Testis (tissue), 3 donors: ENCODE data around the gene PTPRT. TPM values are rescaled to one million over a fixed set of nuclear protein-coding genes. Genes with fewer than 3 reads are reported as not detected.

ENCODE experiments used
- DNase-seq: peaks from one replicate; pipeline ENCODE4 v3.0.0-alpha.2; 2019
- H3K27ac ChIP-seq, 2 donors: fragments of 200-600 bp; sonication (generic); one replicate each; pipeline ENCODE4 v1.5.1; 2019
- H3K27me3 ChIP-seq: fragments of 200-600 bp; sonication (generic); one replicate; pipeline ENCODE4 v1.5.1; 2019
- H3K36me3 ChIP-seq: fragments of 200-600 bp; sonication (generic); one replicate; pipeline ENCODE4 v1.5.1; 2017; ENCODE audit warnings: low read depth; ENCODE audit errors: missing control alignments
- H3K4me1 ChIP-seq: fragments of 200-600 bp; sonication (generic); one replicate; pipeline ENCODE4 v1.5.1; 2019
- H3K4me3 ChIP-seq, 2 donors: fragments of 200-600 bp; sonication (generic); one replicate each; pipeline ENCODE4 v1.5.1; 2017 to 2019
- H3K9me3 ChIP-seq: fragments of 200-600 bp; sonication (generic); one replicate; pipeline ENCODE4 v1.5.1; 2017
- CTCF ChIP-seq, 3 experiments: fragments of 450-650 bp in 2 of 3; fragments of 200-600 bp in 1 of 3; sonication (generic) in 1 of 3; IDR thresholded peaks; one replicate each; pipeline ENCODE4 v1.5.1; 2016 to 2019; ENCODE audit warnings: antibody characterized with exemption in 3 of 3, mild to moderate bottlenecking in 2 of 3, moderate library complexity in 1 of 3
- POLR2A ChIP-seq: fragments of 450-650 bp; IDR thresholded peaks from one replicate; pipeline ENCODE4 v1.6.1; 2017; ENCODE audit warnings: antibody characterized with exemption, mild to moderate bottlenecking, moderate library complexity
- WGBS, 2 donors: methylation state at CpG; one replicate each; pipeline ENCODE4 v1.1.5; 2018; 5-methylcytosine and 5-hydroxymethylcytosine counted together
- intact Hi-C: fragments of 100-400 bp; cut with DNase I; formaldehyde crosslinking; loops from one replicate; pipeline ENCODE4 v1.15.1; 2023; ENCODE audit warnings: low total_unique reads
- polyA plus RNA-seq: library from polyadenylated mRNA; stranded (reverse); fragments of 350-450 nt; fragmentation: Illumina TruSeq; extraction: RNeasy Lipid Tissue Mini Kit (QIAGEN cat#74804); gene quantifications from one replicate; pipeline ENCODE4 v1.2.3, GENCODE V29; 2014; ENCODE audit warnings: low read depth, low replicate concordance; ENCODE audit not compliant: insufficient read depth
- total RNA-seq, 2 donors: library from RNA; depleted of rRNA; stranded (reverse); fragments of >200 nt; gene quantifications; one replicate each; pipeline ENCODE4 v1.2.3, GENCODE V29; 2016

PTPRT gene
- total and polyA plus RNA-seq, 3 donors from 2014 or later: 2.3 to 2.5 (median 2.3) TPM

- no peak for DNase-seq
These were observed 399.6 kb downstream of the PTPRT start for GRCh38 chr20:42790111-42790510.

GRCh38 chr20:42788707-42789106 is 401.0 kb downstream of the PTPRT start:
- Histone ChIP-seq H3K4me1 (no peaks in the 10 kb centered on the region), H3K27me3 (no peaks in the 10 kb centered on the region), H3K4me3 (no peak overlapping the region), H3K9me3 (no peaks in the 10 kb centered on the region), H3K36me3 (no peaks in the 10 kb centered on the region), H3K27ac (no peak overlapping the region)
- 80 to 82% methylated on average over 5 of the region's 5 CpGs for WGBS, 2 donors
- DNase-seq: no peak
- intact Hi-C loops: no loop called here
- TF ChIP-seq CTCF (IDR thresholded peaks at IDR 0.05): no peak
- no peak for TF ChIP-seq POLR2A

More at GRCh38 chr20:42790111-42790510, 399.6 kb downstream of the PTPRT start:
- Histone ChIP-seq H3K27ac (no peak overlapping the region), H3K4me3 (no peak overlapping the region), H3K36me3 (no peaks in the 10 kb centered on the region), H3K27me3 (no peaks in the 10 kb centered on the region), H3K4me1 (no peaks in the 10 kb centered on the region), H3K9me3 (no peaks in the 10 kb centered on the region)
- intact Hi-C loops: no loop called here
- 18 to 29% methylated on average over 2 of the region's 2 CpGs for WGBS, 2 donors
- TF ChIP-seq POLR2A: no peak
- no peak for TF ChIP-seq CTCF (IDR thresholded peaks at IDR 0.05)

GRCh38 chr20:42785041-42785440 is 404.7 kb downstream of the PTPRT start:
- no peak for DNase-seq
- H3K4me3 ChIP-seq: no peak overlapping the region
- intact Hi-C loops: no loop called here
- H3K4me1 ChIP-seq: no peaks in the 10 kb centered on the region
- H3K27me3 ChIP-seq: no peaks in the 10 kb centered on the region
- no peak overlapping the region for H3K27ac ChIP-seq
- H3K36me3 ChIP-seq: no peaks in the 10 kb centered on the region
- no peaks in the 10 kb centered on the region for H3K9me3 ChIP-seq
- WGBS, 2 donors: 64 to 71% methylated on average over 4 of the region's 4 CpGs
- TF ChIP-seq CTCF (IDR thresholded peaks at IDR 0.05): no peak
- no peak for TF ChIP-seq POLR2A

GRCh38 chr20:42779216-42779615 is 410.5 kb downstream of the PTPRT start:
- no peaks in the 10 kb centered on the region for H3K27me3 ChIP-seq
- no peaks in the 10 kb centered on the region for H3K36me3 ChIP-seq
- WGBS, 2 donors: 89 to 96% methylated on average over 1 of the region's 1 CpG
- H3K4me3 ChIP-seq: no peak overlapping the region
- H3K9me3 ChIP-seq: no peaks in the 10 kb centered on the region
- no peaks in the 10 kb centered on the region for H3K4me1 ChIP-seq
- intact Hi-C loops: no loop called here
- H3K27ac ChIP-seq: no peak overlapping the region
- DNase-seq: no peak
- no peak for TF ChIP-seq POLR2A
- TF ChIP-seq CTCF (IDR thresholded peaks at IDR 0.05): no peak

GRCh38 chr20:42775866-42776265 is 413.8 kb downstream of the PTPRT start:
- DNase-seq: no peak
- Histone ChIP-seq H3K9me3 (no peaks in the 10 kb centered on the region), H3K4me1 (no peaks in the 10 kb centered on the region), H3K4me3 (no peak overlapping the region), H3K27ac (no peak overlapping the region), H3K27me3 (no peaks in the 10 kb centered on the region), H3K36me3 (no peaks in the 10 kb centered on the region)
- TF ChIP-seq CTCF (IDR thresholded peaks at IDR 0.05): no peak
- no peak for TF ChIP-seq POLR2A
- intact Hi-C loops: no loop called here
- 90% methylated on average over 3 of the region's 3 CpGs for WGBS, 2 donors
